Measurements from ENCODE around the gene DOCK9. TPM values are rescaled to one million over a fixed set of nuclear protein-coding genes. Genes with fewer than 3 reads are reported as not detected.

Gene DOCK9
- total RNA-seq, 1 experiment from 2014 or later = 4.5 TPM

- Histone ChIP-seq H3K27ac (ENCODE audit: low read depth, low read length, poor library complexity, severe bottlenecking) (no peak overlapping the region), H3K36me3 (ENCODE audit: insufficient read depth, low read length, poor library complexity, severe bottlenecking) (no peaks in the 10 kb centered on the region), H3K4me3 (ENCODE audit: low read depth, low read length, poor library complexity, severe bottlenecking) (no peak overlapping the region), H3K27me3 (replicated peaks; ENCODE audit: insufficient read depth, low read depth, low read length, poor library complexity) (no peaks in the 10 kb centered on the region), H3K4me1 (ENCODE audit: insufficient read depth, low read length, poor library complexity, severe bottlenecking) (peaks cover 3% of the 10 kb centered on the region), H3K9me3 (ENCODE audit: low read depth, low read length, poor library complexity, severe bottlenecking) (no peaks in the 10 kb centered on the region)
- no peak for DNase-seq (ENCODE audit: low spot score)
- CTCF ChIA-PET = no interaction called here
- POLR2A ChIA-PET (ENCODE audit: low non-redundant PET) = no interaction called here
- TF ChIP-seq CTCF (conservative IDR thresholded peaks at IDR 0.05; ENCODE audit: low read depth, low read length) = no peak
- TF ChIP-seq EZH2 (IDR thresholded peaks at IDR 0.05; ENCODE audit: borderline replicate concordance, low read depth, low read length, poor library complexity, severe bottlenecking) = no peak
- no TSS peak for BruUV-seq (replicated peaks)
- intact Hi-C loops (cut with micrococcal nuclease; ENCODE audit: unreplicated experiment) = no loop called here
These were observed 174.7 kb downstream of the DOCK9 start for GRCh38 chr13:98803111-98803561.

- no peaks in the 10 kb centered on the region for H3K27me3 ChIP-seq (replicated peaks; ENCODE audit: insufficient read depth, low read depth, low read length, poor library complexity)
- no peak for TF ChIP-seq EZH2 (IDR thresholded peaks at IDR 0.05; ENCODE audit: borderline replicate concordance, low read depth, low read length, poor library complexity, severe bottlenecking)
- no peak for TF ChIP-seq CTCF (conservative IDR thresholded peaks at IDR 0.05; ENCODE audit: low read depth, low read length)
- no peaks in the 10 kb centered on the region for H3K9me3 ChIP-seq (ENCODE audit: low read depth, low read length, poor library complexity, severe bottlenecking)
- ChIA-PET POLR2A (ENCODE audit: low non-redundant PET) (no interaction called here), CTCF (no interaction called here)
- intact Hi-C loops (cut with micrococcal nuclease; ENCODE audit: unreplicated experiment) = no loop called here
- no TSS peak for BruUV-seq (replicated peaks)
- H3K4me3 ChIP-seq (ENCODE audit: low read depth, low read length, poor library complexity, severe bottlenecking) = no peak overlapping the region
- no peaks in the 10 kb centered on the region for H3K36me3 ChIP-seq (ENCODE audit: insufficient read depth, low read length, poor library complexity, severe bottlenecking)
- no peak overlapping the region for H3K27ac ChIP-seq (ENCODE audit: low read depth, low read length, poor library complexity, severe bottlenecking)
- H3K4me1 ChIP-seq (ENCODE audit: insufficient read depth, low read length, poor library complexity, severe bottlenecking) = peaks cover 3% of the 10 kb centered on the region
- DNase-seq (ENCODE audit: low spot score) = no peak
These were observed 175.3 kb downstream of the DOCK9 start for GRCh38 chr13:98802559-98802958.

- CTCF ChIA-PET = no interaction called here
- H3K4me3 ChIP-seq (ENCODE audit: low read depth, low read length, poor library complexity, severe bottlenecking) = no peak overlapping the region
- no TSS peak for BruUV-seq (replicated peaks)
- DNase-seq (ENCODE audit: low spot score) = no peak
- intact Hi-C loops (cut with micrococcal nuclease; ENCODE audit: unreplicated experiment) = no loop called here
- no peaks in the 10 kb centered on the region for H3K27me3 ChIP-seq (replicated peaks; ENCODE audit: insufficient read depth, low read depth, low read length, poor library complexity)
- peaks cover 3% of the 10 kb centered on the region for H3K4me1 ChIP-seq (ENCODE audit: insufficient read depth, low read length, poor library complexity, severe bottlenecking)
- H3K9me3 ChIP-seq (ENCODE audit: low read depth, low read length, poor library complexity, severe bottlenecking) = no peaks in the 10 kb centered on the region
- POLR2A ChIA-PET (ENCODE audit: low non-redundant PET) = no interaction called here
- no peak overlapping the region for H3K27ac ChIP-seq (ENCODE audit: low read depth, low read length, poor library complexity, severe bottlenecking)
- TF ChIP-seq EZH2 (IDR thresholded peaks at IDR 0.05; ENCODE audit: borderline replicate concordance, low read depth, low read length, poor library complexity, severe bottlenecking) (no peak), CTCF (conservative IDR thresholded peaks at IDR 0.05; ENCODE audit: low read depth, low read length) (no peak)
- no peaks in the 10 kb centered on the region for H3K36me3 ChIP-seq (ENCODE audit: insufficient read depth, low read length, poor library complexity, severe bottlenecking)
These were observed 176.0 kb downstream of the DOCK9 start for GRCh38 chr13:98801626-98802418.

All from A673 (cell line).